IPS-20b (cell line): ENCODE data around the gene ARSK.

Source experiments
- H3K27ac ChIP-seq: one replicate; pipeline ENCODE4 v1.5.1; 2013; ENCODE audit warnings: low read length
- H3K27me3 ChIP-seq: 2 replicates; pipeline ENCODE4 v1.6.1; 2013; ENCODE audit warnings: mild to moderate bottlenecking, low read length, inconsistent platforms; ENCODE audit not compliant: insufficient read depth
- H3K36me3 ChIP-seq: 2 replicates; pipeline ENCODE4 v1.6.1; 2013; ENCODE audit warnings: low read depth, mild to moderate bottlenecking, inconsistent platforms, low read length, moderate library complexity; ENCODE audit not compliant: insufficient read depth
- H3K4me1 ChIP-seq: 2 replicates; pipeline ENCODE4 v1.6.1; 2013; ENCODE audit warnings: mild to moderate bottlenecking, control low read depth, inconsistent platforms, low read length, moderate library complexity; ENCODE audit not compliant: insufficient read depth
- H3K4me3 ChIP-seq: 2 replicates; pipeline ENCODE4 v1.5.1; 2013; ENCODE audit warnings: mild to moderate bottlenecking, low read length, inconsistent platforms
- H3K9ac ChIP-seq: 2 replicates; pipeline ENCODE4 v1.6.1; 2013; ENCODE audit warnings: low read depth, mild to moderate bottlenecking, inconsistent platforms, low read length, moderate library complexity
- H3K9me3 ChIP-seq: 2 replicates; pipeline ENCODE4 v1.6.1; 2013; ENCODE audit warnings: mild to moderate bottlenecking, low read depth, low read length, inconsistent platforms; ENCODE audit not compliant: insufficient read depth

ARSK gene

DNA sequence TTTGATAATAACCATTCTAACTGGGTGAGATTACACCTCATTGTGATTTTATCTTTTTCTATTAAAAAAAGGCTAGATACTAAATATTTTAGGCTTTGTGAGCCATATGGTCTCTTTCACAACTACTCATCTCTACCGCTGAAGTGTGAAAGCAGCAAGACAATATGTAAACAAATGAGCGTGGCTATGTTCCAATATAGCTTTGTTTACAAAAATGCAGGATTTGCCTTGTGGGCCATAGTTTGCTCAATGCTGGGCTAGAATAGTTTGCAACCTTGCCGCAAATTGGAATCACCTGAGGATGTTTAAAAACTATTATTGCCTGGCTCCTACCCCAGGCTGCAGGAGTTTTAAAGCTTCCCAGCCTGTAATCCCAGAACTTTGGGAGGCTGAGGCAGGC lies 54.8 kb downstream of the ARSK start:
- Histone ChIP-seq H3K27me3 (no peaks in the 10 kb centered on the region), H3K36me3 (no peaks in the 10 kb centered on the region), H3K4me3 (no peak overlapping the region), H3K27ac (no peak overlapping the region), H3K4me1 (no peaks in the 10 kb centered on the region), H3K9me3 (peaks cover 12% of the 10 kb centered on the region), H3K9ac (no peak overlapping the region)

DNA sequence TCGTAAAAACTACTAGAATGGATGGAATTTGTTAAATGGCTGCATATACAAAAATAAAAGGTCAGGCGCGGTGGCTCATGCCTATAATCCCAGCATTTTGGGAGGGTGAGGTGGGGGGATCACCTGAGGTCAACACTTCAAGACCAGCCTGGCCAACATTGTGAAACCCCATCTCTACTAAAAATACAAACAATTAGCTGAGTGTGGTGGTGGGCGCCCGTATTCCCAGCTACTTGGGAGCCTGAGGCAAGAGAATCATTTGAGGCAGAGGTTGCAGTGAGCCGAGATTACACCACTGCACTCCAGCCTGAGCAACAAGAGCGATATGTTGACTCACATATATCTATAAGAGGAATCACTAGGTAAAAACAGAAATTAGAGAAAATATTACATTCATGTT lies 55.6 kb downstream of the ARSK start:
- Histone ChIP-seq H3K9ac (no peak overlapping the region), H3K36me3 (no peaks in the 10 kb centered on the region), H3K27ac (no peak overlapping the region), H3K4me3 (no peak overlapping the region), H3K9me3 (peaks cover 12% of the 10 kb centered on the region), H3K27me3 (no peaks in the 10 kb centered on the region), H3K4me1 (no peaks in the 10 kb centered on the region)

DNA sequence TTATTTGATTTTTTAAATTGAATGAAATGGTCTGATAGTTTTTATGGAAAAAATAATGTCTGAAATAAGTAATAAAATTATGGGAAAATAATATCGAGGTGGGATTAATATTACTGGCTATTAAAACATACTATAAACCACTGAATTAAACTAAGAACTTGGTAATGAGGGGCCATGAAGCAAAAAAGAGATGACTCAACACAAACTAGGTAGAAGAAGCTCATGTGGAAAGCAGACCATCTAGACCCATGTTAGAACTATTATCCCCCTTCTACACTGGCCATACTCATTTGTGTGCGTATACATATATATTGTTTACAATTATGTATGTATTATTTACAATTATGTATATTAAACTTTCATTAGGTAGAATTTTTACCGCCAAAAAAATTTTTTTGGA lies 56.5 kb downstream of the ARSK start:
- Histone ChIP-seq H3K27ac (no peak overlapping the region), H3K9me3 (peaks cover 12% of the 10 kb centered on the region), H3K4me3 (no peak overlapping the region), H3K4me1 (no peaks in the 10 kb centered on the region), H3K27me3 (no peaks in the 10 kb centered on the region), H3K36me3 (no peaks in the 10 kb centered on the region), H3K9ac (no peak overlapping the region)

DNA sequence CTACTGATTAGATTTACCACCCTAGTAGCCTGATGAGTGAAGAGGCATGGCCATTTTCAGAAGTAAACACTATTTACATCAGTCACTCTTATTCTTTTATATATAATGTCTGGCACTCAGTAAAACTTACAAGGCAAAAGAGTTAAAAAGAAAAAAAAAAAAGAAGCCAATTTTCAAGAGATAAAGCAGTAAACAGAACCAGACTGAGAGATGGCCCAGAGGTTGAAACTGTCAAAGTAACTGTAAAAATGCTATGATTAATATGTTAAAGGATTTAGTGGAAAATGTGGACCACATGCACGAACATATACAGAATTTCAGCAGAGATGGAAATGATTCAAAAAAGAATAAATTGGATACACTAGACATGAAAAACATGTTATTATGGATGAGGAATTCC lies 58.6 kb downstream of the ARSK start:
- Histone ChIP-seq H3K9me3 (peaks cover 12% of the 10 kb centered on the region), H3K27ac (no peak overlapping the region), H3K4me3 (no peak overlapping the region), H3K4me1 (no peaks in the 10 kb centered on the region), H3K36me3 (no peaks in the 10 kb centered on the region), H3K9ac (no peak overlapping the region), H3K27me3 (peaks cover 9% of the 10 kb centered on the region)

DNA sequence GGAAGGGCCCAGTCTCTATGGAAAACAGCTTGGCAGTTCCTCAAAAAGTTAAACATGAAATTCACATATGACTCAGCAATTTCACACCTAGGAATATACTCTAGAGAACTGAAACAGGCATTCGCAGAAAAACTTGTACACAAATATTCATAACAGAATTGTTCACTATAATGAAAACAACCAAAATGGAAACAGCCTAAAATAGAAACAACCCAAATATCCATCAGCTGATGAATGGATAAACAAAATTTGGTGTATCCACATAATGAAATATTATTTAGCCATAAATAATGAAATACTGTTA lies 60.2 kb downstream of the ARSK start:
- Histone ChIP-seq H3K9ac (no peak overlapping the region), H3K27me3 (peaks cover 25% of the 10 kb centered on the region), H3K4me3 (no peak overlapping the region), H3K9me3 (peaks cover 12% of the 10 kb centered on the region), H3K4me1 (0 out of 2 replicates have a peak, but pooled peaks cover 4% of the 10 kb centered on the region), H3K36me3 (no peaks in the 10 kb centered on the region), H3K27ac (no peak overlapping the region)

DNA sequence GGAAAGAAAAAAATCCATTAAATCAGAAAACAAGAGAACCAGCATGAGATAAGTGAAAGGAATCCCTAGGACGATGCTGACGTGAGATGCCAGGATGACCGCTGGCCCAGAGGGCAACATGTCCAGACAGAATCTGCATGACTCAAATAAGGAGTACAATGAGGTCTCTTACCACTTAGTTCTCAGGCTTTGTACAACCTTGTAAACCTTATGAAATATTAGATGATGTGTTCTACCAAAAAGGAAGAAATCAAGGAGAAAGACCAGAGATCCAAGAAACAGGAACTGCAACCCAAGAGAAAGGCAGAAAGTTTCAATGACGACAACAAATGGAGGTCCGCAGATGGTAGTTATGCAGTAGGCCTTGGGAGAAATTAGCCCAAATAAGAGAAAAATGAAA lies 62.2 kb downstream of the ARSK start:
- H3K9ac ChIP-seq: no peak overlapping the region
- H3K4me1 ChIP-seq: peaks cover 4% of the 10 kb centered on the region; the same call in 1 of the 2 replicates
- no peak overlapping the region for H3K27ac ChIP-seq
- no peak overlapping the region for H3K4me3 ChIP-seq
- H3K27me3 ChIP-seq: peaks cover 45% of the 10 kb centered on the region
- H3K36me3 ChIP-seq: no peaks in the 10 kb centered on the region
- peaks cover 12% of the 10 kb centered on the region for H3K9me3 ChIP-seq

DNA sequence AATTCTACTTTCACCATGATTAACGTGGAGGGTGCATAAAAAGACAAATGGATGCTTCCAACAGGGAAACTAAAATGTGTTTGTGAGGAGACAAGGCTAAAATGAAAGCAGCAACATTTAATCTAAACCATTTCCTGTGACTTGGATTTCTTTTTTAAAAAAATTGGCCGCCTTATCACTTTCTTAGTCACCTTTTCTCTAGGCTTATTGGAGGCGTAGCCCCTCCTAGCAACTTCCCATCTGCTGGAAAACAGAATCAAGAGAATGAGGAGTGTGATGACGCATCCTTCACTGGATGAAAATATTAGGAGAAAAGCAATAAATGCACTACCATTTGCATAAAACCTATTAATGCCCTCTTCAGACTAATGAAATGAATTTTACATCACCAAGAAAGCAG lies 64.2 kb downstream of the ARSK start:
- Histone ChIP-seq H3K4me1 (peaks cover 4% of the 10 kb centered on the region; the same call in 1 of the 2 replicates), H3K27me3 (peaks cover 65% of the 10 kb centered on the region), H3K36me3 (no peaks in the 10 kb centered on the region), H3K27ac (no peak overlapping the region), H3K9ac (no peak overlapping the region), H3K9me3 (no peaks in the 10 kb centered on the region), H3K4me3 (peak overlapping the region; percentile 66; the same call in 1 of the 2 replicates)

DNA sequence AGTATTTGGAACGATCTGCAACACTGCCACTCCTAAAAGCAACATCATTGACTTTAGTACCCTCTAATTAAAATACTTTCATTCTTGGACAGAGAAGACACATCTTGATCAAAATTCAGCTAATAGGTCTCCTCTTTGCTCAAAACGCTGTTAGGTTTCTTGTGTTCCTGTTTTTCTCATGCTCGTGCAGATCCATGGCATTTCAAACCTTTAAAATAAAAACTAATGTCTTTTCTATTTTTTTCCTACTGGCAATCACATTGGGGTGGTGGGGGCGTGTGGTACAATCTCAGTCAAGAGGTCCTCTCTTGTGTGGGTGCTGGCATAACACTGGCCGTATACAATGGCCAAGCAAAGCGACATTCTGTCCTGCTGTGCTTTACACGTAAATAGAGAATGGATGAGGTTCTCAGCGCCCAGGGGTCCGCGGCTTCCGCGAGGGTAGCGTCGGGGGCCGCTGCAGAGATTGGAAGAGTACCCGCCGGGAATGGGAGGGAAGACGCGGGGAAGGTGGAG lies 64.7 kb downstream of the ARSK start:
- Histone ChIP-seq H3K4me3 (peak overlapping the region; percentile 66), H3K9ac (no peak overlapping the region; the same call in 1 of the 2 replicates), H3K36me3 (no peaks in the 10 kb centered on the region), H3K9me3 (no peaks in the 10 kb centered on the region), H3K27me3 (peaks cover 66% of the 10 kb centered on the region), H3K27ac (no peak overlapping the region), H3K4me1 (peaks cover 4% of the 10 kb centered on the region; the same call in 1 of the 2 replicates)

DNA sequence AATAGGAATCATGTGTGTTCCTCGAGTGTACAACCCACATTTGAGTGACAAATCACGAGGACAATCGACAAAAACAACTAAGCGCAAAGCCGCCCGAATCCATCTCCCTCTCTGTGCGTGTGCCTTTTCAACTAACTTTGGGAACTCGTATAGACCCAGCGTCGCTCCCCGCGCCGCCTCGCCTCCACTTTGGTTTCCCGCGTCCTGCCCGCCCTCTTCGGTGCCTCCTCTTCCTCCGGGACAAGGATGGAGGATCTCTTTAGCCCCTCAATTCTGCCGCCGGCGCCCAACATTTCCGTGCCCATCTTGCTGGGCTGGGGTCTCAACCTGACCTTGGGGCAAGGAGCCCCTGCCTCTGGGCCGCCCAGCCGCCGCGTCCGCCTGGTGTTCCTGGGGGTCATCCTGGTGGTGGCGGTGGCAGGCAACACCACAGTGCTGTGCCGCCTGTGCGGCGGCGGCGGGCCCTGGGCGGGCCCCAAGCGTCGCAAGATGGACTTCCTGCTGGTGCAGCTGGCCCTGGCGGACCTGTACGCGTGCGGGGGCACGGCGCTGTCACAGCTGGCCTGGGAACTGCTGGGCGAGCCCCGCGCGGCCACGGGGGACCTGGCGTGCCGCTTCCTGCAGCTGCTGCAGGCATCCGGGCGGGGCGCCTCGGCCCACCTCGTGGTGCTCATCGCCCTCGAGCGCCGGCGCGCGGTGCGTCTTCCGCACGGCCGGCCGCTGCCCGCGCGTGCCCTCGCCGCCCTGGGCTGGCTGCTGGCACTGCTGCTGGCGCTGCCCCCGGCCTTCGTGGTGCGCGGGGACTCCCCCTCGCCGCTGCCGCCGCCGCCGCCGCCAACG lies 65.3 kb downstream of the ARSK start, which contains the start of gene GPR150:
Gene GPR150 (plus strand): TSS at position 58 of the 840 bp plus-strand sequence. CDS start 189 bp downstream, at position 247.
- H3K9ac ChIP-seq: no peak within 1 kb of the TSS; the same call in 1 of the 2 replicates

DNA sequence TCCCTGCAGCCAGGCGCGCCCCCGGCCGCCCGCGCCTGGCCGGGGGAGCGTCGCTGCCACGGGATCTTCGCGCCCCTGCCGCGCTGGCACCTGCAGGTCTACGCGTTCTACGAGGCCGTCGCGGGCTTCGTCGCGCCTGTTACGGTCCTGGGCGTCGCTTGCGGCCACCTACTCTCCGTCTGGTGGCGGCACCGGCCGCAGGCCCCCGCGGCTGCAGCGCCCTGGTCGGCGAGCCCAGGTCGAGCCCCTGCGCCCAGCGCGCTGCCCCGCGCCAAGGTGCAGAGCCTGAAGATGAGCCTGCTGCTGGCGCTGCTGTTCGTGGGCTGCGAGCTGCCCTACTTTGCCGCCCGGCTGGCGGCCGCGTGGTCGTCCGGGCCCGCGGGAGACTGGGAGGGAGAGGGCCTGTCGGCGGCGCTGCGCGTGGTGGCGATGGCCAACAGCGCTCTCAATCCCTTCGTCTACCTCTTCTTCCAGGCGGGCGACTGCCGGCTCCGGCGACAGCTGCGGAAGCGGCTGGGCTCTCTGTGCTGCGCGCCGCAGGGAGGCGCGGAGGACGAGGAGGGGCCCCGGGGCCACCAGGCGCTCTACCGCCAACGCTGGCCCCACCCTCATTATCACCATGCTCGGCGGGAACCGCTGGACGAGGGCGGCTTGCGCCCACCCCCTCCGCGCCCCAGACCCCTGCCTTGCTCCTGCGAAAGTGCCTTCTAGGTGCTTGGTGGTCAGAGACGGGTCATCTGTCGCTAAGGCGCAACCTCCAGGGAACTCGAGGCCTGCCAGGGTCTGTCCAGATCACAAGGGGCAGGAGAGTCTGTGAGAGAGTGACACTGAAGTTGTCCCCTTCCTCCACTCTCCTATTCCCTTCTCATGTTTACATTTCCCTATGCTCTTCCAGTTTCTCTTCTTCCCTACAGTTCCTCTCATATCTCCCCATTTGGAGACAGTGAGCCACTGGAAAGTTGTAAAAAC lies 66.3 kb downstream of the ARSK start:
- H3K4me3 ChIP-seq: peak overlapping the region; percentile 62
- H3K9me3 ChIP-seq: no peaks in the 10 kb centered on the region
- no peaks in the 10 kb centered on the region for H3K36me3 ChIP-seq
- no peak overlapping the region for H3K27ac ChIP-seq
- H3K27me3 ChIP-seq: peaks cover 66% of the 10 kb centered on the region
- H3K4me1 ChIP-seq: peaks cover 4% of the 10 kb centered on the region; the same call in 1 of the 2 replicates
- H3K9ac ChIP-seq: no peak overlapping the region

More for the DNA sequence above, 65.3 kb downstream of the ARSK start, which contains the start of gene GPR150:
- Histone ChIP-seq H3K4me1 (peaks cover 4% of the 10 kb centered on the region; the same call in 1 of the 2 replicates), H3K36me3 (no peaks in the 10 kb centered on the region), H3K9me3 (no peaks in the 10 kb centered on the region), H3K4me3 (peak within 1 kb of the TSS; percentile 66), H3K27ac (no peak within 1 kb of the TSS), H3K27me3 (peaks cover 66% of the 10 kb centered on the region)

DNA sequence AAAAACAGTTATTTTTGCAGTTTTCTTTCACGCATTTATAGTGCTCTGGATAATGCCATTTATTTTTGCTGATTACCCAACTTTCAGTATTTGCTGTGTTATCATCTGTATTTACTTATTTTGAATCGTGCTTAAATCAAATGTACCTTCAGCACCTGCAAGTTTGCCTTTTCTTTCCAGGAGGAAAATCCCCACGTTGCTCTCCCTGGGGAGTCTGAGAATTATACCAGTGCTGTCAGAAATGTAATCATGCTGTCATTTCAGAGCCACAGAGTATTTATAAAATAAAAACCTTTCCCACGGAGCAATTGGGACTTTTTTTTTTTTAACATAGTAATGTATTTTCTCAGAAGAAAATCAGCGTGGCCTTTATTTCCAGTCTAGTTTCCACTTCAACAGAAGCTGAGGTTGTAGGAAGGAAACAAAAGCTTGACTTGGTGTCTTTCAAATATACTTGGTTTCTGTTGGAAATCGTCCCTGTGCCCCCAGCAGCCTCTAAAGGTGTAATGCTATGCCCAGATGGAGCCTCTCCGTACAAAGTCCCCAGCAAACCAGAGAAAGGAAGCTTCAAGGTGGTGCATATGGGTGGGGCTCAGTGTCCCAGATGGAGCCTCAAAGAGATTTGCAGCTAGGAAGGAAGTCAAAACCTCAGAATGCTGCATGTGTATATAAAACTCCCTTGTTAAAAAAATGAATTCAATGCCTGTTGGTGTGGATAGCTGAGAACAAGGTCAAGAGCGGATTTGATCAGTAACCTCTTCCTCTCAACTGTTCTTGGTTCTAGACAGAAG lies 67.1 kb downstream of the ARSK start:
- H3K9ac ChIP-seq: no peak overlapping the region
- no peaks in the 10 kb centered on the region for H3K36me3 ChIP-seq
- peaks cover 4% of the 10 kb centered on the region; the same call in 1 of the 2 replicates for H3K4me1 ChIP-seq
- peak overlapping the region; percentile 62 for H3K4me3 ChIP-seq
- peaks cover 66% of the 10 kb centered on the region for H3K27me3 ChIP-seq
- no peak overlapping the region for H3K27ac ChIP-seq
- H3K9me3 ChIP-seq: no peaks in the 10 kb centered on the region
